Esophagus muscularis mucosa (tissue), 4 donors: ENCODE data around the gene ABHD6.

Experiments
- CTCF ChIP-seq, 3 experiments: fragments of 200-600 bp in 2 of 3; fragments of 450-650 bp in 1 of 3; sonication (generic) in 2 of 3; IDR thresholded peaks; one replicate each; pipeline ENCODE4 v1.5.1; 2017 to 2019; ENCODE audit warnings: antibody characterized with exemption in 3 of 3, mild to moderate bottlenecking in 2 of 3, moderate library complexity in 1 of 3
- EP300 ChIP-seq: sonication (generic); formaldehyde crosslinking; IDR thresholded peaks from one replicate; pipeline ENCODE4 v1.6.1; 2017; ENCODE audit warnings: antibody characterized with exemption
- POLR2A ChIP-seq: fragments of 450-650 bp; IDR thresholded peaks from one replicate; pipeline ENCODE4 v1.6.1; 2017; ENCODE audit warnings: antibody characterized with exemption, moderate library complexity, mild to moderate bottlenecking, low read depth
- POLR2AphosphoS5 ChIP-seq, 2 donors: sonication (generic); formaldehyde crosslinking; IDR thresholded peaks; one replicate each; pipeline ENCODE4 v1.6.1; 2017; ENCODE audit warnings: antibody characterized with exemption in 2 of 2

GRCh38 chr3:58337190-58337589 lies 99.6 kb downstream of the ABHD6 start:
- TF ChIP-seq CTCF (IDR thresholded peaks at IDR 0.05) = no peak
- TF ChIP-seq POLR2A = no peak
- no peak for TF ChIP-seq POLR2AphosphoS5 (IDR thresholded peaks at IDR 0.05)
- TF ChIP-seq EP300 = no peak
